HepG2 (cell line): ENCODE data around the gene DLG5. TPM values are rescaled to one million over a fixed set of nuclear protein-coding genes. Genes with fewer than 3 reads are reported as not detected.

Experiments used
- ATAC-seq: fragments of 200-7000 bp; cut with Tn5 transposase; 3 replicates; pipeline ENCODE4 v1.9.1; 2020; ENCODE audit warnings: mild to moderate bottlenecking, moderate library complexity
- BruUV-seq: library from RNA; stranded (reverse); fragments of 400-500 nt; replicated peaks from 2 replicates; lab custom pipeline; 2021; lab: Mats Ljungman, UMichigan
- CTCF ChIA-PET: fragments of 300-600 bp; formaldehyde crosslinking; extraction: SDS; loops from one replicate; lab custom pipeline; 2021; ENCODE audit warnings: low total read pairs, inconsistent platforms, low intra/inter-chr PET ratio; lab: Yijun Ruan, JAX
- POLR2A ChIA-PET: fragments of 350-600 bp; sonication (Branson Sonifier 250); formaldehyde crosslinking; loops from one replicate; lab custom pipeline; 2020; ENCODE audit warnings: antibody characterized with exemption, inconsistent platforms; lab: Yijun Ruan, JAX
- DNase-seq: peaks from one replicate; pipeline ENCODE4 v3.0.0-alpha.2; 2015; ENCODE audit warnings: low spot score
- FAIRE-seq: peaks from 3 replicates; lab custom pipeline; 2011; peaks lifted over from hg19 to GRCh38; lab: Jason Lieb, UNC
- H2AFZ ChIP-seq: one replicate; pipeline ENCODE4 v1.6.1; 2011; ENCODE audit warnings: low read length, inconsistent platforms
- H3K27ac ChIP-seq: fragments of 300-600 bp; 3 replicates; pipeline ENCODE4 v1.8.0; 2011; ENCODE audit warnings: mixed run types, mild to moderate bottlenecking, mixed read lengths, low read length, inconsistent platforms; ENCODE audit not compliant: insufficient read depth; ENCODE audit errors: extremely low read length
- H3K27me3 ChIP-seq, 2 experiments: fragments of 200-600 bp in 1 of 2; 2 replicates in 1 of 2; 3 replicates in 1 of 2; pipeline versions ENCODE4 v1.6.0 to v1.8.0; 2011; ENCODE audit warnings: low read length in 2 of 2, mild to moderate bottlenecking in 2 of 2, moderate library complexity in 2 of 2, inconsistent platforms in 1 of 2; ENCODE audit not compliant: insufficient read depth in 2 of 2, control insufficient read depth in 1 of 2
- H3K36me3 ChIP-seq, 2 experiments: fragments of 200-600 bp in 1 of 2; replicated peaks in 1 of 2; 2 replicates in 1 of 2; 3 replicates in 1 of 2; pipeline versions ENCODE4 v1.5.1 to v1.8.0; 2011; ENCODE audit warnings: low read length in 2 of 2, inconsistent platforms in 1 of 2; ENCODE audit not compliant: insufficient read depth in 2 of 2, control insufficient read depth in 1 of 2
- H3K4me1 ChIP-seq: 2 replicates; pipeline ENCODE4 v1.5.1; 2012; ENCODE audit warnings: low read length, inconsistent platforms; ENCODE audit not compliant: insufficient read depth
- H3K4me2 ChIP-seq: 2 replicates; pipeline ENCODE4 v1.6.0; 2011; ENCODE audit warnings: low read depth, low read length, inconsistent platforms
- H3K4me3 ChIP-seq, 3 experiments: fragments of 200-600 bp in 1 of 3; sonication (generic), shearing (Covaris generic) in 1 of 3; replicated peaks in 1 of 3; 2 replicates each; pipeline ENCODE4 v1.5.1; 2011 to 2016; ENCODE audit warnings: low read length in 3 of 3, inconsistent platforms in 2 of 3, low read depth in 2 of 3, mild to moderate bottlenecking in 2 of 3, control low read depth in 1 of 3, mixed read lengths in 1 of 3; ENCODE audit not compliant: insufficient read depth in 1 of 3
- H3K79me2 ChIP-seq: one replicate; pipeline ENCODE4 v1.6.1; 2011; ENCODE audit warnings: low read length, inconsistent platforms; ENCODE audit not compliant: insufficient read depth
- H3K9ac ChIP-seq: 2 replicates; pipeline ENCODE4 v1.6.0; 2011; ENCODE audit warnings: mild to moderate bottlenecking, low read depth, low read length, inconsistent platforms; ENCODE audit not compliant: insufficient read depth
- H3K9me3 ChIP-seq: 2 replicates; pipeline ENCODE4 v1.5.1; 2012; ENCODE audit warnings: mild to moderate bottlenecking, low read length
- H4K20me1 ChIP-seq: 2 replicates; pipeline ENCODE4 v1.6.0; 2011; ENCODE audit warnings: inconsistent platforms, mild to moderate bottlenecking, low read length, moderate library complexity; ENCODE audit not compliant: insufficient read depth
- FOXA3 ChIP-seq: IDR thresholded peaks from 2 replicates; pipeline ENCODE4 v1.6.1; 2016; ENCODE audit warnings: missing genetic modification reagents, missing compliant biosample characterization
- HNF1A ChIP-seq, 2 experiments: sonication (generic) in 1 of 2; formaldehyde crosslinking in 1 of 2; IDR thresholded peaks; 2 replicates each; pipeline versions ENCODE4 v1.4.0 to v1.6.1; 2016 to 2020; ENCODE audit warnings: borderline replicate concordance in 1 of 2, low read depth in 1 of 2, mild to moderate bottlenecking in 1 of 2, missing genetic modification reagents in 1 of 2
- HNF4A ChIP-seq: sonication (generic); formaldehyde crosslinking; IDR thresholded peaks from 2 replicates; pipeline ENCODE4 v1.4.0; 2020; ENCODE audit warnings: missing genetic modification reagents
- POGZ ChIP-seq: sonication (generic); formaldehyde crosslinking; IDR thresholded peaks from 2 replicates; pipeline ENCODE4 v1.4.0; 2020; ENCODE audit warnings: mild to moderate bottlenecking, missing genetic modification reagents
- RBM22 ChIP-seq: fragments of 200-400 bp; formaldehyde crosslinking; optimal IDR thresholded peaks from 2 replicates; pipeline ENCODE3; 2017; ENCODE audit warnings: mild to moderate bottlenecking, low read length, moderate library complexity
- ZNF574 ChIP-seq: sonication (generic); formaldehyde crosslinking; IDR thresholded peaks from 2 replicates; pipeline ENCODE4 v1.4.0; 2020; ENCODE audit warnings: missing genetic modification reagents
- WGBS: methylation state at CpG from one replicate; pipeline ENCODE4 v1.1.6; 2017; ENCODE audit warnings: low lambda C conversion rate; 5-methylcytosine and 5-hydroxymethylcytosine counted together
- in situ Hi-C: cut with HindIII; loops from 2 replicates; pipeline ENCODE4 v1.10.0; 2017; ENCODE audit warnings: low pct_unique_long_range_greater_than_20kb; ENCODE audit not compliant: extremely low pct_ligation_motif_present
- intact Hi-C: fragments of 100-400 bp; cut with micrococcal nuclease; formaldehyde crosslinking; loops from one replicate; pipeline ENCODE4 v1.10.0; 2022; ENCODE audit not compliant: unreplicated experiment
- polyA plus RNA-seq, 8 experiments: library from polyadenylated mRNA; depleted of rRNA in 3 of 8; stranded (reverse) in 7 of 8; unstranded in 1 of 8; fragments of >200 nt; fragmentation: Illumina TruSeq in 4 of 8; extraction: Trizol in 4 of 8; gene quantifications; 2 replicates each; pipeline versions ENCODE4 v1.2.1 to v1.2.3, GENCODE V29; 2011 to 2016; ENCODE audit warnings: low read depth in 4 of 8, missing spikeins in 1 of 8, mixed read lengths in 1 of 8; ENCODE audit not compliant: insufficient read depth in 1 of 8
- total RNA-seq, 5 experiments: library from RNA; depleted of rRNA; stranded (reverse); fragments of >200 nt; fragmentation: Illumina TruSeq; extraction: Trizol; gene quantifications; 2 replicates each; pipeline ENCODE4 v1.2.3, GENCODE V29; 2016; ENCODE audit warnings: low read depth in 1 of 5

Gene DLG5
- total and polyA plus RNA-seq, 2 of the 13 experiments (the other 11 are each of a cell fraction or from before 2014, with no cell fraction given): 15.5 to 18.2 TPM

GRCh38 chr10:77967611-77968022 lies 41.1 kb upstream of the DLG5 start:
- CTCF ChIA-PET: no interaction called here
- in situ Hi-C loops: no loop called here
- peak overlapping the region; percentile 67 for H3K4me2 ChIP-seq
- intact Hi-C loops: no loop called here
- no peak overlapping the region for H3K9ac ChIP-seq
- POLR2A ChIA-PET: interaction anchor here (1.0 kb wide), 1 partner anchor 40 kb away, joined by 3 read pairs; no protein-coding TSS in a partner anchor
- ATAC-seq (peak; percentile 48), DNase-seq (peak; percentile 78), FAIRE-seq (peak; percentile 36)
- no peak overlapping the region for H2AFZ ChIP-seq
- H3K27me3 ChIP-seq: no peaks in the 10 kb centered on the region
- no peaks in the 10 kb centered on the region for H3K36me3 ChIP-seq
- no peak overlapping the region for H3K27ac ChIP-seq
- no TSS peak for BruUV-seq
- no peak overlapping the region for H3K4me3 ChIP-seq
- no peaks in the 10 kb centered on the region for H3K79me2 ChIP-seq
- H3K9me3 ChIP-seq: peaks cover 7% of the 10 kb centered on the region; the same call in 1 of the 2 replicates
- WGBS: 14% methylated on average over 8 of the region's 8 CpGs
- peaks cover 56% of the 10 kb centered on the region for H3K4me1 ChIP-seq
- no peaks in the 10 kb centered on the region for H4K20me1 ChIP-seq
- TF ChIP-seq RBM22: peak; percentile 97
- TF ChIP-seq HNF1A (IDR thresholded peaks at IDR 0.05; ENCODE audit: low read depth): peak; percentile 69; the same call in 1 of the 2 replicates
- peak; percentile 76; the same call in 1 of the 2 replicates for TF ChIP-seq HNF1A (CRISPR knock-in tag; IDR thresholded peaks at IDR 0.05; ENCODE audit: borderline replicate concordance)
- TF ChIP-seq FOXA3 (CRISPR knock-in tag): 0 out of 2 replicates have a peak, but pooled peaks have one; percentile 21
- TF ChIP-seq HNF4A (CRISPR knock-in tag): no peak
- peak; percentile 84 for TF ChIP-seq ZNF574 (CRISPR knock-in tag)
- TF ChIP-seq POGZ (CRISPR knock-in tag): 0 out of 2 replicates have a peak, but pooled peaks have one; percentile 17
